WI38 (cell line): ENCODE data around the gene TOX2.

Experiments
- H3K4me3 ChIP-seq: 2 replicates; pipeline ENCODE4 v1.5.1; 2011; ENCODE audit warnings: low read depth, mild to moderate bottlenecking, control low read depth, low read length
- TF ChIP-seq, protein P1 (sequence below): IDR thresholded peaks from 2 replicates; pipeline ENCODE4 v1.5.1; 2012; ENCODE audit warnings: low read depth, mild to moderate bottlenecking, control low read depth, low read length

TOX2 gene

DNA sequence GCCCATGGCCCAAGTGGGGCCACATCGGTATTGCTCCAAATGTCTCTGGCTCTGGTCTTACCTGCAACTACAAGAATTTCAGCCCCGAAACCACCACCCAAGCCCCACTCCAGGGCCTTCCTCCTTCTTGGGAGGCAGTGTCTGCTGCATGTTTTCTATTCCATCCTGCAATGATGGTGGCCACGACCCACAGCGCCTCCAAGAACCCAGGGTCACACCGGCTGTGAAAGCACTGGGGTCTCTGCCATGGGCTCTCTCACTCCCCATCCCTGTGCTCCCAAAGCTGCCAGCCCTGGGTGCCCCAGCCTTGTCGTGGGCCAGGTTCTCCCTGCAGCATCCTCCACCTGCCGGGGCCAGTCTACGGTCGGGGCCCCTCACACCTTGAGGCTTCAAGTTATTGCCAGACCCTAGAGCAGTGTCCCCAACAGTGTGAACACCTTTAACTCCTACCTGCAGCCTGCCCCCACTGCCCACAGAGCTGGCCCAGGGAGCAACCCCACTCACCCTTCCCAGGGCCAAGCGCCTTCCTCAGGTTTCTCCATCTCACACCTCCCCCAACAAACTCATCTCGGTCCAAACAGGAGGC lies 157.0 kb downstream of the TOX2 start:
- H3K4me3 ChIP-seq: no peak overlapping the region
- TF ChIP-seq, protein P1, sequence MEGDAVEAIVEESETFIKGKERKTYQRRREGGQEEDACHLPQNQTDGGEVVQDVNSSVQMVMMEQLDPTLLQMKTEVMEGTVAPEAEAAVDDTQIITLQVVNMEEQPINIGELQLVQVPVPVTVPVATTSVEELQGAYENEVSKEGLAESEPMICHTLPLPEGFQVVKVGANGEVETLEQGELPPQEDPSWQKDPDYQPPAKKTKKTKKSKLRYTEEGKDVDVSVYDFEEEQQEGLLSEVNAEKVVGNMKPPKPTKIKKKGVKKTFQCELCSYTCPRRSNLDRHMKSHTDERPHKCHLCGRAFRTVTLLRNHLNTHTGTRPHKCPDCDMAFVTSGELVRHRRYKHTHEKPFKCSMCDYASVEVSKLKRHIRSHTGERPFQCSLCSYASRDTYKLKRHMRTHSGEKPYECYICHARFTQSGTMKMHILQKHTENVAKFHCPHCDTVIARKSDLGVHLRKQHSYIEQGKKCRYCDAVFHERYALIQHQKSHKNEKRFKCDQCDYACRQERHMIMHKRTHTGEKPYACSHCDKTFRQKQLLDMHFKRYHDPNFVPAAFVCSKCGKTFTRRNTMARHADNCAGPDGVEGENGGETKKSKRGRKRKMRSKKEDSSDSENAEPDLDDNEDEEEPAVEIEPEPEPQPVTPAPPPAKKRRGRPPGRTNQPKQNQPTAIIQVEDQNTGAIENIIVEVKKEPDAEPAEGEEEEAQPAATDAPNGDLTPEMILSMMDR: no peak

DNA sequence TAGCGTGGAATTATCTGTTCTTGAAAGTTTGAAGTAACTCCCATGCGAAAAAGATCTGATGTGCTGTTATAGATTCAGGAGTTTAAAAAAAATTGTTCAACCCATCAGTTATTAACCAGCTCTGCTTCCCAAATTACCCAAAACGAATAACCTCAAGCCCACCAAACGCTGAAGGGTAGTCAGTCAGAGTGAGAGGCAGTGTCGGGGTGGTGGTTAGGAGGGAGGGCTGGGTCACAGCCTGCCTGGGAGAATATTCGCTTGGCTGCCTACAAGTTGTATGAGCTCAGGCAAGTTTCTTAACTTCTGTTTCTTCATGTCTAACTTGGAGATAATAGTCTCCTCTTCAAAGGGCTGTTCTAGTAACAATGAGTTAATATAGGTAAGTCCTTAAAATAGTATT lies 157.7 kb downstream of the TOX2 start:
- TF ChIP-seq, protein P1: no peak
- no peak overlapping the region for H3K4me3 ChIP-seq

DNA sequence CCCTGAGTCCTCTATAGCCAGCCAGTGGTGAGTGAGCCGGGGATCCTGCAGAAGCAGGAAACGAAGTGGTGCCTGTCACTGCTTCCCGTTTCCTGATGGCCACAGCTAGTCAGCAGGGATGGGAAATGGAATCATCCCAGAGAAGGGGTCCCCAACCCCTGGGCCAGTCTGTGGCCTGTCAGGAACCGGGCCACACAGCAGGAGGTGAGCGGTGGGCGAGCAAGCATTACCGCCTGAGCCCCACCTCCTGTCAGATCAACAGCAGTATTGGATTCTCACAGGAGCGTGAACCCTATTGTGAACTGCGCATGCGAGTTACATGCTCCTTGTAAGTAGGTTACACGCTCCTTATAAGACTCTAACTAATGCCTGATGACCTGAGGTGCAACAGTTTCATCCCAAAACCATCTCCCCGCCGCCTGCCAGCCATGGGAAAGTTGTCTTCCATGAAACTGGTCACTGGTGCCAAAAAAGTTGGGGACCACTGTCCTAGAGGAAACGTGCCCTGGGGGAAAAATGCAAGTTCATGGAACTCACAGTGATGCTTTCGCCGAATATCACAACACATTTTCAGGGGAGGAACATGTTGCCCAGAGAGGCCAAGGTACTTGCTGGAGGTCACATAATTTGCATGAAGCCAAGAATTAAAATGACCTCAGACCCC lies 158.5 kb downstream of the TOX2 start:
- no peak overlapping the region for H3K4me3 ChIP-seq
- TF ChIP-seq, protein P1: no peak

DNA sequence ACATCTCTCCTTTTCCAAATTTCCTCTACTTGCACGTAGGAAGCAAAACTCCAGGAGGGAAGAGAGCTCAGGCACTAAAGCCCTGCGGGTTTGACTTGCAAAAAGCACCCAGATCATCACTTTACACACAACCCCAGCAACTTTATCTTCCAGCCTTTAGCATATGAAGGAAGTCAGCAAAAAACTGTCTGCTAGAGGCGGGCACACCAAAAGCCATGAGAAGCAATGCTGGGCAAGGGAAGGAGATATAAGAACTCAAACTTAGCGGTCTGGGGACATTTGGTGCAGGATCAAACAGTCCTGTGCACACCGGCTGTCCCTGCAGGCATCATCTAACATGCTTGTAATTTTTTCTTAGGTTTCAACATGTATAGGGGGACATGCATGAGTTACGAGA lies 159.0 kb downstream of the TOX2 start:
- TF ChIP-seq, protein P1: no peak
- H3K4me3 ChIP-seq: no peak overlapping the region

DNA sequence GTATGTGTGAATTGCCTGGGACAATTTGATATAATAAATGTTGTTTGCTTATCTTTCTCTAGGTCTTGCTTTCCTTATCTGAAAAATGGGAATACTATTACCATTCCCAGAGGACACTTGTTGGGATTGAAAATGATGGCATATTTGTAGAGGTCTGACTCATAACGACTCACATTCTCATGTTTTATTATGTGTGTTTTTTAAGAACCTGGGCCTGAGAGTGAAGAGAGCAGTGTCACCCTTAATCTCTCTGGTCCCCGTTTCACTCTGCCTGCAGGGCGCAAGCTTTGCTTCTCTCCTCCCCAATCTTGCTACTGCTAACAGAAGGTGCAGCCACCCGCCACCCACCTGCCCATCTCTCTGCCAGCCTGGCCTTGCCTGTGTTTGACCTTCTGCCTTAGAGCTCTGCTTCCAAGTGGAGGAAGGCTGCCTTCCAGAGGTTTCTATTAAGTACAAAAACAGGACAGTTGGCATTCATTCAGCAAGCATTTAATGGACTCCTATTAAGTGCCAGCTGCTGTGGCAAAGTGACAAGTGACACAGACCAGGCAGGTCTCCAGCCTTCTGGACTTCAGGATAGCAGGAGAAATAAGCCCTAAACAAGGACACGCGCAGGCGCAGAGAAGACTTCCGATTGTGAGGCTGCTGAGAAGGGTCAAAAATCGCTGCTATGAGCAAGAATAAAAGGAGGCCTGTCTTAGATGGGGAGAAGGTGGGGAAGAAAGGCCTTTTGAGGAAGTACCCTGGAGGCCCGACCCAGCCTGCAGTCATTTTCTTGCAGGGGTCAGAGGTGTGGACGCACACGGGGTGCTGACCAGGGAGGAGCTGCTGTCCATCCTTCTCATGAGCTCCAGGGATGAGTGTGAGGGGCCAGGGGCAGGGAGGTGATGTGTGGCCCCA lies 159.8 kb downstream of the TOX2 start:
- H3K4me3 ChIP-seq: no peak overlapping the region
- TF ChIP-seq, protein P1: no peak

DNA sequence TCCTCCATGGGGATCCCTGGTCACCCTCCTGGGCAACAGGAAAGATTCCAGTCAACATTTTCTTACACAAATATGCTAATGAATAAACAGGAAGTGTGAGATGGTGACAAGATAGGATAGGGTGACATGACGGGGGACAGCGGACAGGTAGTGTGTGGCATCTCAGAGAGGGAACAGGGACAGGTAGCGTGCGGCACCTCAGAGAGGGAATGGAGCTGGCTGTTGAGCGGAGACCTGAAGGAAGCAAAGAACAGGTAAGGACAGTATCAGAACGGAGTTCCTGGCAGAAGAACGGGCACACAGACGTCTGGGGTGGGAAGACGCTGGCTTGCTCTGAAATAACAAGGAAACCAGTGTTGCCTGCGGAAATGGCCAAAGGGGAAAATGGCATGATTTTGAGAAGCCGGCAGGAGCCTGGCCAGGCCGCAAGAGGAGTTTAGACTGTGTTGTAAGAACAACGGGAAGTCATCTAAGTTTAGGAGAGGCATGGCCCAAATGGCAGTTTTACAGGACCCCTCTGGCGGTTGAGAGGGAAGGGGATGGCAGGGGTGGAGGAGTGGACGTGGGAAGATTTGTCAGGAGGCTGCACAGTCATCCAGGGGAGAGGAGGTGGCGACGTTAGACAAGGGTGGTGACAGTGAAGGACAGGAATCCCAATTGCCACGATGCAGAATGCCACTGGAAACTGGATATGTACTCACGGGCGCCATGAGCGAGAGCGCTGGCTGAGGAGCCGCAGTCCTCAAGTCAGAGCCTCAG lies 160.7 kb downstream of the TOX2 start:
- no peak overlapping the region for H3K4me3 ChIP-seq
- TF ChIP-seq, protein P1: no peak
